HepG2 (cell line): Measurements from ENCODE around the gene MICAL3. TPM values are rescaled to one million over a fixed set of nuclear protein-coding genes. Genes with fewer than 3 reads are reported as not detected.
A peak's percentile ranks its signal among the peaks of the same experiment; 100 is the strongest.

Experiments
- ATAC-seq: fragments of 200-7000 bp; cut with Tn5 transposase; 3 replicates; pipeline ENCODE4 v1.9.1; 2020; ENCODE audit warnings: mild to moderate bottlenecking, moderate library complexity
- BruUV-seq: library from RNA; stranded (reverse); fragments of 400-500 nt; replicated peaks from 2 replicates; lab custom pipeline; 2021; lab: Mats Ljungman, UMichigan
- CTCF ChIA-PET: fragments of 300-600 bp; formaldehyde crosslinking; extraction: SDS; loops from one replicate; lab custom pipeline; 2021; ENCODE audit warnings: low total read pairs, inconsistent platforms, low intra/inter-chr PET ratio; lab: Yijun Ruan, JAX
- POLR2A ChIA-PET: fragments of 350-600 bp; sonication (Branson Sonifier 250); formaldehyde crosslinking; loops from one replicate; lab custom pipeline; 2020; ENCODE audit warnings: antibody characterized with exemption, inconsistent platforms; lab: Yijun Ruan, JAX
- DNase-seq: peaks from one replicate; pipeline ENCODE4 v3.0.0-alpha.2; 2015; ENCODE audit warnings: low spot score
- FAIRE-seq: peaks from 3 replicates; lab custom pipeline; 2011; peaks lifted over from hg19 to GRCh38; lab: Jason Lieb, UNC
- H2AFZ ChIP-seq: one replicate; pipeline ENCODE4 v1.6.1; 2011; ENCODE audit warnings: low read length, inconsistent platforms
- H3K27ac ChIP-seq: fragments of 300-600 bp; 3 replicates; pipeline ENCODE4 v1.8.0; 2011; ENCODE audit warnings: mixed run types, mild to moderate bottlenecking, mixed read lengths, low read length, inconsistent platforms; ENCODE audit not compliant: insufficient read depth; ENCODE audit errors: extremely low read length
- H3K27me3 ChIP-seq, 2 experiments: fragments of 200-600 bp in 1 of 2; 2 replicates in 1 of 2; 3 replicates in 1 of 2; pipeline versions ENCODE4 v1.6.0 to v1.8.0; 2011; ENCODE audit warnings: low read length in 2 of 2, mild to moderate bottlenecking in 2 of 2, moderate library complexity in 2 of 2, inconsistent platforms in 1 of 2; ENCODE audit not compliant: insufficient read depth in 2 of 2, control insufficient read depth in 1 of 2
- H3K36me3 ChIP-seq, 2 experiments: fragments of 200-600 bp in 1 of 2; replicated peaks in 1 of 2; 2 replicates in 1 of 2; 3 replicates in 1 of 2; pipeline versions ENCODE4 v1.5.1 to v1.8.0; 2011; ENCODE audit warnings: low read length in 2 of 2, inconsistent platforms in 1 of 2; ENCODE audit not compliant: insufficient read depth in 2 of 2, control insufficient read depth in 1 of 2
- H3K4me1 ChIP-seq: 2 replicates; pipeline ENCODE4 v1.5.1; 2012; ENCODE audit warnings: low read length, inconsistent platforms; ENCODE audit not compliant: insufficient read depth
- H3K4me2 ChIP-seq: 2 replicates; pipeline ENCODE4 v1.6.0; 2011; ENCODE audit warnings: low read depth, low read length, inconsistent platforms
- H3K4me3 ChIP-seq, 3 experiments: fragments of 200-600 bp in 1 of 3; sonication (generic), shearing (Covaris generic) in 1 of 3; replicated peaks in 1 of 3; 2 replicates each; pipeline ENCODE4 v1.5.1; 2011 to 2016; ENCODE audit warnings: low read length in 3 of 3, inconsistent platforms in 2 of 3, low read depth in 2 of 3, mild to moderate bottlenecking in 2 of 3, control low read depth in 1 of 3, mixed read lengths in 1 of 3; ENCODE audit not compliant: insufficient read depth in 1 of 3
- H3K79me2 ChIP-seq: one replicate; pipeline ENCODE4 v1.6.1; 2011; ENCODE audit warnings: low read length, inconsistent platforms; ENCODE audit not compliant: insufficient read depth
- H3K9ac ChIP-seq: 2 replicates; pipeline ENCODE4 v1.6.0; 2011; ENCODE audit warnings: mild to moderate bottlenecking, low read depth, low read length, inconsistent platforms; ENCODE audit not compliant: insufficient read depth
- H3K9me3 ChIP-seq: 2 replicates; pipeline ENCODE4 v1.5.1; 2012; ENCODE audit warnings: mild to moderate bottlenecking, low read length
- H4K20me1 ChIP-seq: 2 replicates; pipeline ENCODE4 v1.6.0; 2011; ENCODE audit warnings: inconsistent platforms, mild to moderate bottlenecking, low read length, moderate library complexity; ENCODE audit not compliant: insufficient read depth
- IRF2 ChIP-seq: IDR thresholded peaks from 2 replicates; pipeline ENCODE4 v1.6.1; 2018; ENCODE audit warnings: missing genetic modification reagents, missing compliant biosample characterization
- KLF13 ChIP-seq: sonication (generic); formaldehyde crosslinking; IDR thresholded peaks from 2 replicates; pipeline ENCODE4 v1.4.0; 2020; ENCODE audit warnings: mild to moderate bottlenecking, missing genetic modification reagents
- NCOA5 ChIP-seq: sonication (generic); formaldehyde crosslinking; IDR thresholded peaks from 2 replicates; pipeline ENCODE4 v1.4.0; 2020; ENCODE audit warnings: missing genetic modification reagents
- NR2F2 ChIP-seq: IDR thresholded peaks from 2 replicates; pipeline ENCODE4 v1.6.1; 2012; ENCODE audit warnings: low read depth, inconsistent platforms, borderline replicate concordance
- SYNCRIP ChIP-seq: fragments of 200-400 bp; formaldehyde crosslinking; IDR thresholded peaks from 2 replicates; pipeline ENCODE4 v1.6.1; 2018; ENCODE audit warnings: mild to moderate bottlenecking, low read depth, low read length; ENCODE audit not compliant: insufficient read depth
- ZMYM4 ChIP-seq: sonication (generic); formaldehyde crosslinking; IDR thresholded peaks from 2 replicates; pipeline ENCODE4 v1.8.1; 2023; ENCODE audit warnings: mild to moderate bottlenecking, missing genetic modification reagents
- ZNF121 ChIP-seq: sonication (generic); formaldehyde crosslinking; IDR thresholded peaks from 2 replicates; pipeline ENCODE4 v1.5.0; 2020; ENCODE audit warnings: mild to moderate bottlenecking, missing genetic modification reagents
- ZNF17 ChIP-seq: sonication (generic); formaldehyde crosslinking; IDR thresholded peaks from 2 replicates; pipeline ENCODE4 v1.5.0; 2020; ENCODE audit warnings: mild to moderate bottlenecking, missing genetic modification reagents
- ZNF280D ChIP-seq: sonication (generic); formaldehyde crosslinking; IDR thresholded peaks from 2 replicates; pipeline ENCODE4 v1.5.1; 2020; ENCODE audit warnings: mild to moderate bottlenecking, missing genetic modification reagents
- ZNF460 ChIP-seq: sonication (generic); formaldehyde crosslinking; IDR thresholded peaks from 2 replicates; pipeline ENCODE4 v1.5.1; 2020; ENCODE audit warnings: missing genetic modification reagents, mild to moderate bottlenecking, borderline replicate concordance
- ZNF598 ChIP-seq: sonication (generic); formaldehyde crosslinking; IDR thresholded peaks from 2 replicates; pipeline ENCODE4 v1.5.1; 2020; ENCODE audit warnings: mild to moderate bottlenecking, missing genetic modification reagents, borderline replicate concordance
- WGBS: methylation state at CpG from one replicate; pipeline ENCODE4 v1.1.6; 2017; ENCODE audit warnings: low lambda C conversion rate; 5-methylcytosine and 5-hydroxymethylcytosine counted together
- in situ Hi-C: cut with HindIII; loops from 2 replicates; pipeline ENCODE4 v1.10.0; 2017; ENCODE audit warnings: low pct_unique_long_range_greater_than_20kb; ENCODE audit not compliant: extremely low pct_ligation_motif_present
- intact Hi-C: fragments of 100-400 bp; cut with micrococcal nuclease; formaldehyde crosslinking; loops from one replicate; pipeline ENCODE4 v1.10.0; 2022; ENCODE audit not compliant: unreplicated experiment
- polyA plus RNA-seq, 8 experiments: library from polyadenylated mRNA; depleted of rRNA in 3 of 8; stranded (reverse) in 7 of 8; unstranded in 1 of 8; fragments of >200 nt; fragmentation: Illumina TruSeq in 4 of 8; extraction: Trizol in 4 of 8; gene quantifications; 2 replicates each; pipeline versions ENCODE4 v1.2.1 to v1.2.3, GENCODE V29; 2011 to 2016; ENCODE audit warnings: low read depth in 4 of 8, missing spikeins in 1 of 8, mixed read lengths in 1 of 8; ENCODE audit not compliant: insufficient read depth in 1 of 8
- total RNA-seq, 5 experiments: library from RNA; depleted of rRNA; stranded (reverse); fragments of >200 nt; fragmentation: Illumina TruSeq; extraction: Trizol; gene quantifications; 2 replicates each; pipeline ENCODE4 v1.2.3, GENCODE V29; 2016; ENCODE audit warnings: low read depth in 1 of 5
- TF ChIP-seq, protein P1 (sequence below): sonication (generic); formaldehyde crosslinking; IDR thresholded peaks from 2 replicates; pipeline ENCODE4 v1.9.0; 2022; ENCODE audit warnings: low read depth, missing genetic modification reagents

Gene MICAL3
- total and polyA plus RNA-seq, 2 of the 13 experiments (the other 11 are each of a cell fraction or from before 2014, with no cell fraction given), result 5.3 to 12.5 TPM

- Histone ChIP-seq H3K9me3 (no peaks in the 10 kb centered on the region), H3K79me2 (peaks cover 50% of the 10 kb centered on the region), H3K27ac (no peak overlapping the region), H3K36me3 (peaks cover 0 to 1% of the 10 kb centered on the region in 2 experiments; a peak in 2 of 5 replicates), H3K4me2 (no peak overlapping the region), H3K4me3 (no peak overlapping the region), H3K4me1 (peaks cover 18% of the 10 kb centered on the region), H3K27me3 (no peaks in the 10 kb centered on the region), H3K9ac (no peak overlapping the region), H2AFZ (no peak overlapping the region), H4K20me1 (no peaks in the 10 kb centered on the region)
- intact Hi-C loops (no loop called here), in situ Hi-C loops (loop anchor here (10.0 kb wide), 2 partner anchors 113 to 163 kb away; partner anchors contain the start of genes MICAL3 and PEX26)
- POLR2A ChIA-PET, result no interaction called here
- CTCF ChIA-PET, result no interaction called here
- no peak for FAIRE-seq
- DNase-seq, result no peak
- ATAC-seq, result no peak
- TF ChIP-seq ZNF121 (CRISPR knock-in tag), result peak; percentile 70
- no peak for TF ChIP-seq KLF13 (CRISPR knock-in tag)
- TF ChIP-seq, protein P1, sequence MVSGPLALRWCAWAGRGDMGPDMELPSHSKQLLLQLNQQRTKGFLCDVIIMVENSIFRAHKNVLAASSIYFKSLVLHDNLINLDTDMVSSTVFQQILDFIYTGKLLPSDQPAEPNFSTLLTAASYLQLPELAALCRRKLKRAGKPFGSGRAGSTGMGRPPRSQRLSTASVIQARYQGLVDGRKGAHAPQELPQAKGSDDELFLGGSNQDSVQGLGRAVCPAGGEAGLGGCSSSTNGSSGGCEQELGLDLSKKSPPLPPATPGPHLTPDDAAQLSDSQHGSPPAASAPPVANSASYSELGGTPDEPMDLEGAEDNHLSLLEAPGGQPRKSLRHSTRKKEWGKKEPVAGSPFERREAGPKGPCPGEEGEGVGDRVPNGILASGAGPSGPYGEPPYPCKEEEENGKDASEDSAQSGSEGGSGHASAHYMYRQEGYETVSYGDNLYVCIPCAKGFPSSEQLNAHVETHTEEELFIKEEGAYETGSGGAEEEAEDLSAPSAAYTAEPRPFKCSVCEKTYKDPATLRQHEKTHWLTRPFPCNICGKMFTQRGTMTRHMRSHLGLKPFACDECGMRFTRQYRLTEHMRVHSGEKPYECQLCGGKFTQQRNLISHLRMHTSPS (CRISPR knock-in tag), result no peak
- 98% methylated on average over 4 of the region's 4 CpGs for WGBS
- BruUV-seq, result no TSS peak
These were observed 112.5 kb downstream of the MICAL3 start for GRCh38 chr22:17911887-17912286.

DNA sequence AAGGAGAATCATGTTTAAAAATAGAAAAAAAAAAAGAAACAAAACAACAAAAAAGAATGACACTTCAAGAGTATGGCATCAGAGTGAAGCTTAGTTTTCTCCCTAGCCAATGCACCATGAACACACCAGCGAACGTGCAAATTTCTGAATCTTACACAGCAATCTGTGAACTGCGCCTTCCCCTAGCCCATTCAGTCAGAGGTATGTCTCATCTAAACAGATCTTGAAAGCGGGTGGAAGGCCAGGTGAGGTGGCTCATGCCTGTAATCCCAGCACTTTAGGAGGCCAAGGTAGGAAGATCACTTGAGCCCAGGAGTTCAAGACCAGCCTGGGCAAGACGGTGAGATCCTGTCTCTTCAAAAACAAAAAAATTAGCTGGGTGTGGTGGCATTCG lies 113.1 kb downstream of the MICAL3 start:
- ChIA-PET POLR2A (no interaction called here), CTCF (no interaction called here)
- ATAC-seq, result no peak
- no peaks in the 10 kb centered on the region for H4K20me1 ChIP-seq
- H2AFZ ChIP-seq, result no peak overlapping the region
- no peak for DNase-seq
- FAIRE-seq, result no peak
- H3K27ac ChIP-seq, result no peak overlapping the region
- no peak overlapping the region for H3K4me3 ChIP-seq
- H3K9me3 ChIP-seq, result no peaks in the 10 kb centered on the region
- peaks cover 4 to 7% of the 10 kb centered on the region in 2 experiments; a peak in 4 of 5 replicates for H3K36me3 ChIP-seq
- WGBS, result 100% methylated on average over 6 of the region's 6 CpGs
- in situ Hi-C loops (loop anchor here (10.0 kb wide), 2 partner anchors 113 to 163 kb away; partner anchors contain the start of genes MICAL3 and PEX26), intact Hi-C loops (no loop called here)
- no peak overlapping the region for H3K9ac ChIP-seq
- H3K4me2 ChIP-seq, result no peak overlapping the region
- BruUV-seq, result no TSS peak
- H3K27me3 ChIP-seq, result no peaks in the 10 kb centered on the region
- peaks cover 12% of the 10 kb centered on the region for H3K4me1 ChIP-seq
- H3K79me2 ChIP-seq, result peaks cover 46% of the 10 kb centered on the region
- no peak for TF ChIP-seq ZNF17
- no peak for TF ChIP-seq SYNCRIP
- no peak for TF ChIP-seq ZNF280D (CRISPR knock-in tag)
- TF ChIP-seq NCOA5, result no peak
- TF ChIP-seq ZNF460 (CRISPR knock-in tag), result no peak
- TF ChIP-seq ZNF598, result no peak
- TF ChIP-seq ZMYM4 (CRISPR knock-in tag), result no peak
- TF ChIP-seq IRF2 (CRISPR knock-in tag), result no peak
- no peak for TF ChIP-seq NR2F2
